ENCODE data around the gene ADK. TPM values are rescaled to one million over a fixed set of nuclear protein-coding genes. Genes with fewer than 3 reads are reported as not detected.
A peak's percentile ranks its signal among the peaks of the same experiment; 100 is the strongest.

ADK gene
- total RNA-seq, 1 experiment from 2014 or later: 48.6 TPM

GRCh38 chr10:74305730-74306129 lies 154.7 kb downstream of the ADK start:
- Histone ChIP-seq H3K9me3 (replicated peaks) (no peaks in the 10 kb centered on the region), H3K27me3 (no peaks in the 10 kb centered on the region), H3K36me3 (no peaks in the 10 kb centered on the region), H3K4me1 (peaks cover 5% of the 10 kb centered on the region; the same call in 1 of the 2 replicates), H3K4me3 (no peak overlapping the region), H3K27ac (no peak overlapping the region)
- DNase-seq: no peak

GRCh38 chr10:74306227-74306982 lies 155.4 kb downstream of the ADK start:
- Histone ChIP-seq H3K27me3 (no peaks in the 10 kb centered on the region), H3K4me3 (no peak overlapping the region), H3K9me3 (replicated peaks) (no peaks in the 10 kb centered on the region), H3K4me1 (peaks cover 9% of the 10 kb centered on the region; the same call in 1 of the 2 replicates), H3K27ac (no peak overlapping the region), H3K36me3 (no peaks in the 10 kb centered on the region)
- no peak for DNase-seq

GRCh38 chr10:74307061-74307651 lies 156.1 kb downstream of the ADK start:
- peaks cover 9% of the 10 kb centered on the region; the same call in 1 of the 2 replicates for H3K4me1 ChIP-seq
- H3K4me3 ChIP-seq: no peak overlapping the region
- no peak overlapping the region for H3K27ac ChIP-seq
- no peak for DNase-seq
- H3K9me3 ChIP-seq (replicated peaks): no peaks in the 10 kb centered on the region
- H3K36me3 ChIP-seq: no peaks in the 10 kb centered on the region
- no peaks in the 10 kb centered on the region for H3K27me3 ChIP-seq

GRCh38 chr10:74310652-74311257 lies 159.7 kb downstream of the ADK start:
- no peak for DNase-seq
- Histone ChIP-seq H3K9me3 (replicated peaks) (no peaks in the 10 kb centered on the region), H3K27ac (no peak overlapping the region), H3K27me3 (no peaks in the 10 kb centered on the region), H3K36me3 (0 out of 2 replicates have a peak, but pooled peaks cover 2% of the 10 kb centered on the region), H3K4me3 (no peak overlapping the region), H3K4me1 (peaks cover 9% of the 10 kb centered on the region; the same call in 1 of the 2 replicates)

DNA sequence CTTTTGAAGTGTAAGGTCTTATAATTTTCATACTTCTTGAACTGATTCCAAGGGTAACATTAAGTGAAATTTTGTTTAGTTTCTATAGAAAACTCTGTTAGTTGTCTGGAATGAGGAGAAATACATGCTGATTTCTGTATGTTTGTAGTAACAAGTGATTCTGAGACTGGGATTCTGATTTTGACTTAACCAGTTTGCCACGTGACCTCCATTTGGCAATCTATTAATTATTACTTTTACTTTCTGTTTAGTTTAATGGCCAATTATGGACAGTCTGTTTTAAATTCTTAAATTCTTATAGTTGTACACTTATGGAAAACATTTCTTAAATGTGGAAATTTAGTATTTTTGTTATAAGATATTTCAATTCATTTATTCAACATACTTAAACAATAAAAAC lies 163.1 kb downstream of the ADK start:
- Histone ChIP-seq H3K4me1 (peaks cover 9% of the 10 kb centered on the region; the same call in 1 of the 2 replicates), H3K27ac (no peak overlapping the region), H3K27me3 (no peaks in the 10 kb centered on the region), H3K9me3 (replicated peaks) (no peaks in the 10 kb centered on the region), H3K4me3 (no peak overlapping the region), H3K36me3 (0 out of 2 replicates have a peak, but pooled peaks cover 4% of the 10 kb centered on the region)
- no peak for DNase-seq

- H3K4me3 ChIP-seq: no peak overlapping the region
- no peaks in the 10 kb centered on the region for H3K4me1 ChIP-seq
- 0 out of 2 replicates have a peak, but pooled peaks cover 4% of the 10 kb centered on the region for H3K36me3 ChIP-seq
- H3K27me3 ChIP-seq: no peaks in the 10 kb centered on the region
- H3K27ac ChIP-seq: no peak overlapping the region
- H3K9me3 ChIP-seq (replicated peaks): peaks cover 3% of the 10 kb centered on the region; the same call in 1 of the 2 replicates
- DNase-seq: no peak
Measured at GRCh38 chr10:74320026-74320425, 169.0 kb downstream of the ADK start.

DNA sequence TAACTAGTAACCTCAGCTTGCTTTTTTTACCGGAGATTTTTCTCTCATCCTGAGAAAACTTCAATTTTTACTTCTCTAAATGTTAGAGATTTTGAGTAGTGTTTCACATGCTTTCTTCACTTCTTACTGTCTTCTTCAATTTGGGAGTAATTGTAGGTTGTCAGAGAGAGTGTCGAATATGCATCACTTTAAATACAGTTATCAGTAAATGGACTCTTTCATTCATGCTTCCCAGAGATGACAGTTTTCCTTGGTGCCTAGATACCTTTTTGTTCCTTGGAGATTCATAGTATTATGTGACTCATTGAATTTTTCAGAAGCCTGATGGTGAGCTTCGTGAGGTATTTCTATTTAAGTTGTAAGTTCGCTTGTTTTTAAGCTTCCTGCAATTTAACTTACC lies 169.7 kb downstream of the ADK start:
- H3K27me3 ChIP-seq: no peaks in the 10 kb centered on the region
- no peak overlapping the region for H3K4me3 ChIP-seq
- DNase-seq: no peak
- H3K36me3 ChIP-seq: 0 out of 2 replicates have a peak, but pooled peaks cover 4% of the 10 kb centered on the region
- no peak overlapping the region for H3K27ac ChIP-seq
- no peaks in the 10 kb centered on the region for H3K4me1 ChIP-seq
- H3K9me3 ChIP-seq (replicated peaks): peaks cover 3% of the 10 kb centered on the region; the same call in 1 of the 2 replicates

DNA sequence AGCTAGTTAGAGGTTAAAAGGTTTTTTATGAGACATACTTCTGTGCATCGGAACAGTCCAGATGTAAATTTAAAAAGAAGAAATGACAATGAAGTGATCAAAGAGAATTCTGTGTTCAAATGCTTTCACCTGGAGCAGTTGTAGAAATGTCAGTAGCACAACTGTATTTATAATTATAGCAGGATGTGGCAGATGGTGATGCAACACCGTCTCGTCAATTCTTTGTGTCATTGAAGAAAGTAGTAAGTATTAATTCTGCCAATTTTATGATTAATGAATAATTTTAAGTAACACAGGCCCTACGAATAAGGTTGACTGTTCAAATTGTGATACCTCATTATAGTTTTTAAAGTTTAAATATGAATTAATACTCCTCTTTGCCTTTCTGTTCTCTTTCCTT lies 171.1 kb downstream of the ADK start:
- Histone ChIP-seq H3K36me3 (0 out of 2 replicates have a peak, but pooled peaks cover 4% of the 10 kb centered on the region), H3K9me3 (replicated peaks) (peaks cover 3% of the 10 kb centered on the region; the same call in 1 of the 2 replicates), H3K27me3 (no peaks in the 10 kb centered on the region), H3K4me3 (no peak overlapping the region), H3K4me1 (no peaks in the 10 kb centered on the region), H3K27ac (no peak overlapping the region)
- no peak for DNase-seq

DNA sequence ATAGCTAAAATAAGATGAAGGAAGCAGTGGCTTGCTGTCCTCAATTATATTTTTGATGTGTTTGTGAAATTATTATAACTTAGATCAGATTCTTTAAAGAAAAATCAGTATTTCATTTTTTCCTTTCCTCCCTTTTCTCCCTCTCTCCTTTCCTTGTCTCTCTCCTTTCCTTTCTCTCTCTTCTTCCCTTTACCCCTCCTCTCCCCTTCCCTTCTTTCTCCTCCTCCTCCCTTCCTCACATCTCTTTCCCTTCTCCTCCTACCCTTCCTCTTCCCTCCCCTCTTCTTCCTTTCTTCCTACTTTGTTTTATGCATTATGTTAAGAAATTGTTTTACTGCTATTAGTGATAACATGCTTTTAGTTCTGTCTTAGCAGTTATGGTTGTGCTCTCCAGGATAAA lies 171.5 kb downstream of the ADK start:
- DNase-seq: no peak
- 0 out of 2 replicates have a peak, but pooled peaks cover 4% of the 10 kb centered on the region for H3K36me3 ChIP-seq
- H3K4me1 ChIP-seq: no peaks in the 10 kb centered on the region
- H3K27ac ChIP-seq: no peak overlapping the region
- H3K9me3 ChIP-seq (replicated peaks): peaks cover 3% of the 10 kb centered on the region; the same call in 1 of the 2 replicates
- no peak overlapping the region for H3K4me3 ChIP-seq
- no peaks in the 10 kb centered on the region for H3K27me3 ChIP-seq

DNA sequence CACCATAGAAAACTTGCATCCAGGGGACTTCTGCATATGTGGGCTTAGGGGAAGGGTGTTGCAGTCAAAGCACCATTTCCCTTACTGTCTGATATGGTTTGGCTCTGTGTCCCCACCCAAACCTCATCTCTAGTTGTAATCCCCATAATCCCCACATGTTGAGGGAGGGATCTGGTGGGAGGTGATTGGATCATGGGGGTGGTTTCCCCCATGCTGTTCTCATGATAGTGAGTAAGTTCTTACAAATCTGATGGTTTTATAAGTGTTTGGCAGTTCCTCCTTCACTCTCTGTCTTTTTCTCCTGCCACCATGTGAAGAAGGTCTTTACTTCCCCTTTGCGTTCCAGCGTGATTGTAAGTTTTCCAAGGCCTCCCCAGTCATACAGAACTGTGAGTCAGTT lies 177.4 kb downstream of the ADK start:
- Histone ChIP-seq H3K27me3 (no peaks in the 10 kb centered on the region), H3K4me1 (no peaks in the 10 kb centered on the region), H3K4me3 (no peak overlapping the region), H3K36me3 (no peaks in the 10 kb centered on the region; the same call in 1 of the 2 replicates), H3K27ac (no peak overlapping the region), H3K9me3 (replicated peaks) (no peaks in the 10 kb centered on the region)
- DNase-seq: no peak

DNA sequence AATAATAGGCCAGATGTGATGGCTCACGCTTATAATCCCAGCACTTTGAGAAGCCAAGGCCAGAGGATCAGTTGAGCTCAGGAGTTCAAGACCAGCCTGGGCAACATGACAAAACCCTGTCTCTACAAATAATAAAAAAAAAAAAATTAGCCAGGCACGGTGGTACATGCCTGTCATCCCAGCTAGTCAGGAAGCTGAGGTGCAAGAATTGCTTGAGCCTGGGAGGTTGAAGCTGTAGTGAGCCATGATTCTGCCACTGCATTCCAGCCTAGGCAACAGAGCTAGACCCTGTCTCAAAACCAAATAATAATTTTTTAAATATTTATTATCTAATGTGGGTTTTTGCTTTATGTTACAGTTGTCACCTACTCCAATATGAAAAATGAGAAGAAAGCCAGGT lies 178.9 kb downstream of the ADK start:
- Histone ChIP-seq H3K27ac (no peak overlapping the region), H3K4me1 (no peaks in the 10 kb centered on the region), H3K4me3 (no peak overlapping the region), H3K9me3 (replicated peaks) (no peaks in the 10 kb centered on the region), H3K27me3 (no peaks in the 10 kb centered on the region), H3K36me3 (no peaks in the 10 kb centered on the region; the same call in 1 of the 2 replicates)
- no peak for DNase-seq

DNA sequence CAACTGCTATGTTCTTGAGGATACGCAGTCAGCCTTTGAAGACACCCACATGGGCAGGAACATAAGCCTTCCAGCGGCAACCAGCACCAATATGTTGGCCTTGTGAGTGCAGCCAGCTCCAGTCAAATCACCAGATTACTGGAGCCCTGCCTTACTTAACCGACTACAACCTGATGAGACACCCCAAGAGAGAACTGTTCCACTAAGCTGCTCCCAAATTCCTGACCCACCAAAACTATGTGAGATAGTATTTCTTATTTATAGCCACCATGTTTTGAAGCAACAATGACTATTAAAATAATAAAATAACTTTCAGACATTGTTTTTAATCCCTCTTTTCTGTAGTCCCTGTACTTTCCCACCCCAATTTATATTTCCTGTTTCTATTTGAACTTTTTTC lies 179.6 kb downstream of the ADK start:
- H3K9me3 ChIP-seq (replicated peaks): no peaks in the 10 kb centered on the region
- no peaks in the 10 kb centered on the region; the same call in 1 of the 2 replicates for H3K36me3 ChIP-seq
- H3K4me3 ChIP-seq: no peak overlapping the region
- H3K27me3 ChIP-seq: no peaks in the 10 kb centered on the region
- no peak for DNase-seq
- H3K27ac ChIP-seq: no peak overlapping the region
- no peaks in the 10 kb centered on the region for H3K4me1 ChIP-seq

GRCh38 chr10:74332398-74332797 lies 181.4 kb downstream of the ADK start:
- H3K27ac ChIP-seq: no peak overlapping the region
- no peaks in the 10 kb centered on the region for H3K27me3 ChIP-seq
- DNase-seq: peak in 1 of 2 experiments; percentile 13

DNA sequence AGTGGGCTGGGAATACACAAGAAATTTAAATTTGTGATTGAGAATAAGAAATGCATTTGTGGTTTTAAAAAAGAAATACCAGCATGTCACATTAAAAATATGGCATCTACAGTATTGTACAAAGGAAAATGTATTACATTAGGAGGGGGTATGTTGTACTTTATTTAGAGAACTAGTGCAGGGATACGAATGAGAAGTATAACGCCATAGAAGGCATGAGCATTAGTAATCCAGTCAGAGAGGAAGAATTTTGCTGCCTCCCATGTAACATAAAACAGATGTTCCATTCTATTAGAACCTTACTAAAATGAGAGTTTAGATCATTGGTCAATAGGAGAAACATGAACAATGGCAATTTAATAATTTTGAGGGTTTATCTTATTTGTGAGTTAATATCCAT lies 182.2 kb downstream of the ADK start:
- H3K27me3 ChIP-seq: no peaks in the 10 kb centered on the region
- no peak overlapping the region for H3K4me3 ChIP-seq
- no peak for DNase-seq
- no peaks in the 10 kb centered on the region for H3K9me3 ChIP-seq (replicated peaks)
- no peaks in the 10 kb centered on the region; the same call in 1 of the 2 replicates for H3K36me3 ChIP-seq
- no peaks in the 10 kb centered on the region for H3K4me1 ChIP-seq
- no peak overlapping the region for H3K27ac ChIP-seq

More at GRCh38 chr10:74332398-74332797, 181.4 kb downstream of the ADK start:
- H3K9me3 ChIP-seq (replicated peaks): no peaks in the 10 kb centered on the region
- no peak overlapping the region for H3K4me3 ChIP-seq
- H3K4me1 ChIP-seq: no peaks in the 10 kb centered on the region
- H3K36me3 ChIP-seq: no peaks in the 10 kb centered on the region; the same call in 1 of the 2 replicates

- no peaks in the 10 kb centered on the region; the same call in 1 of the 2 replicates for H3K36me3 ChIP-seq
- no peaks in the 10 kb centered on the region for H3K4me1 ChIP-seq
- peak in 1 of 2 experiments; percentile 1 for DNase-seq
- no peak overlapping the region for H3K27ac ChIP-seq
- no peak overlapping the region for H3K4me3 ChIP-seq
- no peaks in the 10 kb centered on the region for H3K27me3 ChIP-seq
- no peaks in the 10 kb centered on the region for H3K9me3 ChIP-seq (replicated peaks)
Measured at GRCh38 chr10:74334221-74334620, 183.2 kb downstream of the ADK start.
